ENCODE results near the gene STIM1. TPM values are rescaled to one million over a fixed set of nuclear protein-coding genes. Genes with fewer than 3 reads are reported as not detected.

Gene STIM1
- total RNA-seq, 1 experiment from 2014 or later, result 15.2 TPM

DNA sequence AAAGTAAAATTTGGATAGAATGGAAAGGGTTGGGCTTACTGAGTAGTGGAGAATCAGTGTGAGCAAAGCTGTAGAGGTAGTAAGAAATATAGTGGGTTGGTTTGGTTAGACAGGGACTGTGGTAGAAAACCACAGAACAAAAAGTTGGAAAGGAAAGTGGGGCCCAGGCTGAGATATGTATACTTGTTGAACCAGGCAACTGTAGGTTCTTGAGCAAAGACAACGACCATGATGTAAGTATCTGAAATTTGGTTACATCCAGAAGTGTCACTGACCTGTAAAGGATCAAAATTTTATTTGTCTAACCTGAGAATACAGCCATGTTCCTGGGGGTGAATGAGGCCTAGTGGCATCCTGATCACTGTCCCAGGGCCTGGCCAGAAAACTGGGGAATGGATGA lies 114.1 kb downstream of the STIM1 start:
- no peaks in the 10 kb centered on the region for H4K20me1 ChIP-seq (ENCODE audit: control insufficient read depth, insufficient read depth, insufficient read length)
- H3K27me3 ChIP-seq (ENCODE audit: insufficient read depth, low read length), result no peaks in the 10 kb centered on the region
- H3K79me1 ChIP-seq (ENCODE audit: insufficient read depth, low read depth, low read length, poor library complexity, severe bottlenecking), result no peaks in the 10 kb centered on the region
- no peak overlapping the region for H4K5ac ChIP-seq (ENCODE audit: insufficient read length, low read depth, low read length)
- H3K23me2 ChIP-seq (ENCODE audit: insufficient read length, low read depth, low read length, poor library complexity, severe bottlenecking), result no peaks in the 10 kb centered on the region
- H4K91ac ChIP-seq (ENCODE audit: insufficient read length, low read depth, low read length), result no peak overlapping the region
- H3K79me2 ChIP-seq (ENCODE audit: insufficient read depth, low read length), result no peaks in the 10 kb centered on the region
- H2BK5ac ChIP-seq (ENCODE audit: insufficient read length, low read length), result no peak overlapping the region
- no peak overlapping the region for H4K8ac ChIP-seq (replicated peaks; ENCODE audit: insufficient read length, low read depth, low read length)
- H3K14ac ChIP-seq (ENCODE audit: insufficient read depth, low read length), result no peak overlapping the region
- H3K4me1 Mint-ChIP-seq, result no peaks in the 10 kb centered on the region; a peak in 1 of 4 replicates
- no peak overlapping the region for H3K18ac ChIP-seq (ENCODE audit: insufficient read length, low read depth, low read length)
- no peak for DNase-seq
- no peak overlapping the region for H3K4me2 ChIP-seq (ENCODE audit: insufficient read depth, insufficient read length, low read length)
- no peaks in the 10 kb centered on the region for H3K9me3 ChIP-seq (ENCODE audit: control insufficient read depth, low read depth, low read length)
- H2BK120ac ChIP-seq (ENCODE audit: low read depth, low read length, poor library complexity, severe bottlenecking), result no peak overlapping the region
- no CpG with 5 or more reads among the region's 1 CpG for WGBS (ENCODE audit: extremely low coverage, insufficient read length, low lambda C conversion rate)
- H3K9ac ChIP-seq (ENCODE audit: extremely low read depth, insufficient read length, low read length), result no peak overlapping the region
- H3K9me3 Mint-ChIP-seq, result no peaks in the 10 kb centered on the region
- no peak overlapping the region for H2BK20ac ChIP-seq (ENCODE audit: low read depth, low read length, poor library complexity, severe bottlenecking)
- H3K4me1 ChIP-seq (ENCODE audit: insufficient read depth, low read length), result no peaks in the 10 kb centered on the region
- no peak overlapping the region for H2BK12ac ChIP-seq (ENCODE audit: insufficient read length, low read depth, low read length)
- no peak overlapping the region for H3K4me3 Mint-ChIP-seq
- peak overlapping the region in 1 of 3 experiments; percentile 61; a peak in 1 of 7 replicates for H3K27ac Mint-ChIP-seq
- no peak overlapping the region for H2AFZ ChIP-seq (ENCODE audit: low read length)
- H3K27me3 Mint-ChIP-seq (ENCODE audit: low read depth), result no peaks in the 10 kb centered on the region
- H3T11ph ChIP-seq (ENCODE audit: low read length), result no peak overlapping the region
- TF ChIP-seq, protein P1, sequence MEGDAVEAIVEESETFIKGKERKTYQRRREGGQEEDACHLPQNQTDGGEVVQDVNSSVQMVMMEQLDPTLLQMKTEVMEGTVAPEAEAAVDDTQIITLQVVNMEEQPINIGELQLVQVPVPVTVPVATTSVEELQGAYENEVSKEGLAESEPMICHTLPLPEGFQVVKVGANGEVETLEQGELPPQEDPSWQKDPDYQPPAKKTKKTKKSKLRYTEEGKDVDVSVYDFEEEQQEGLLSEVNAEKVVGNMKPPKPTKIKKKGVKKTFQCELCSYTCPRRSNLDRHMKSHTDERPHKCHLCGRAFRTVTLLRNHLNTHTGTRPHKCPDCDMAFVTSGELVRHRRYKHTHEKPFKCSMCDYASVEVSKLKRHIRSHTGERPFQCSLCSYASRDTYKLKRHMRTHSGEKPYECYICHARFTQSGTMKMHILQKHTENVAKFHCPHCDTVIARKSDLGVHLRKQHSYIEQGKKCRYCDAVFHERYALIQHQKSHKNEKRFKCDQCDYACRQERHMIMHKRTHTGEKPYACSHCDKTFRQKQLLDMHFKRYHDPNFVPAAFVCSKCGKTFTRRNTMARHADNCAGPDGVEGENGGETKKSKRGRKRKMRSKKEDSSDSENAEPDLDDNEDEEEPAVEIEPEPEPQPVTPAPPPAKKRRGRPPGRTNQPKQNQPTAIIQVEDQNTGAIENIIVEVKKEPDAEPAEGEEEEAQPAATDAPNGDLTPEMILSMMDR (conservative IDR thresholded peaks at IDR 0.05), result no peak
- H2BK15ac ChIP-seq (ENCODE audit: low read depth, low read length), result no peak overlapping the region
- no peak overlapping the region for H3K27ac ChIP-seq (ENCODE audit: insufficient read length, low read depth, low read length)
- H3K56ac ChIP-seq (ENCODE audit: insufficient read length, low read depth, low read length), result no peak overlapping the region
- no peak overlapping the region for H3K23ac ChIP-seq (ENCODE audit: insufficient read length, low read depth, low read length)
- H3K36me3 Mint-ChIP-seq (ENCODE audit: insufficient read depth in 1 of 3, low read depth in 3 of 3), result no peaks in the 10 kb centered on the region; a peak in 1 of 7 replicates
- no peak overlapping the region for H3K4ac ChIP-seq (ENCODE audit: low read depth, low read length)
- H2AK5ac ChIP-seq (ENCODE audit: insufficient read length, low read length), result no peak overlapping the region

All from H9 (cell line).